Kidney (tissue), 14 donors: ENCODE results near the gene TMCO4. TPM values are rescaled to one million over a fixed set of nuclear protein-coding genes. Genes with fewer than 3 reads are reported as not detected.

Experiments
- DNase-seq, 5 donors: peaks; one replicate each; pipeline ENCODE4 v3.0.0-alpha.2; 2013 to 2020
- FAIRE-seq: peaks from 2 replicates; lab custom pipeline; 2012; peaks lifted over from hg19 to GRCh38; lab: Jason Lieb, UNC
- H3K27ac ChIP-seq, 2 donors: one replicate each; pipeline ENCODE4 v1.7.0; 2013; ENCODE audit warnings: low read depth in 2 of 2, low read length in 2 of 2, inconsistent platforms in 1 of 2
- H3K27me3 ChIP-seq: one replicate; pipeline ENCODE4 v1.7.1; 2013; ENCODE audit warnings: low read length, inconsistent platforms; ENCODE audit not compliant: control insufficient read depth, insufficient read depth
- H3K36me3 ChIP-seq, 3 donors: one replicate each; pipeline versions ENCODE4 v1.7.0 to v1.7.1; 2013; ENCODE audit warnings: low read length in 3 of 3, control low read depth in 1 of 3, inconsistent platforms in 1 of 3; ENCODE audit not compliant: insufficient read depth in 3 of 3, control insufficient read depth in 2 of 3
- H3K4me1 ChIP-seq, 3 donors: one replicate each; pipeline versions ENCODE4 v1.7.0 to v1.7.1; 2013; ENCODE audit warnings: low read length in 3 of 3, inconsistent platforms in 1 of 3, low read depth in 1 of 3; ENCODE audit not compliant: control insufficient read depth in 2 of 3, insufficient read depth in 2 of 3
- H3K4me3 ChIP-seq, 3 donors: one replicate each; pipeline versions ENCODE4 v1.7.0 to v1.8.1; 2013; ENCODE audit warnings: low read length in 3 of 3, control low read depth in 1 of 3, inconsistent platforms in 1 of 3
- H3K9ac ChIP-seq, 3 donors: one replicate each; pipeline versions ENCODE4 v1.7.0 to v1.7.1; 2013; ENCODE audit warnings: low read length in 3 of 3, control low read depth in 1 of 3, inconsistent platforms in 1 of 3
- H3K9me3 ChIP-seq, 3 donors: one replicate each; pipeline versions ENCODE4 v1.7.0 to v1.7.1; 2013; ENCODE audit warnings: low read length in 3 of 3, control low read depth in 1 of 3, inconsistent platforms in 1 of 3; ENCODE audit not compliant: control insufficient read depth in 2 of 3, insufficient read depth in 1 of 3
- intact Hi-C: fragments of 100-400 bp; cut with DNase I; formaldehyde crosslinking; loops from one replicate; pipeline ENCODE4 v1.11.1; 2022
- polyA plus RNA-seq: library from polyadenylated mRNA; stranded (reverse); fragments of 350-450 nt; fragmentation: Illumina TruSeq; extraction: RNeasy Lipid Tissue Mini Kit (QIAGEN cat#74804); gene quantifications from one replicate; pipeline ENCODE4 v1.2.3, GENCODE V29; 2014; ENCODE audit warnings: low read depth, low replicate concordance; ENCODE audit not compliant: insufficient read depth
- total RNA-seq: library from RNA; stranded (reverse); fragmentation: NEBNext Ultra II Directional; extraction: Animal tissue kit (Norgen Biotek cat#: 25700); gene quantifications from one replicate; pipeline ENCODE4 v1.2.1, GENCODE V29; 2021
- TF ChIP-seq, protein P1 (sequence below): IDR thresholded peaks from 3 replicates; pipeline ENCODE4 v1.5.1; 2012; ENCODE audit warnings: mild to moderate bottlenecking, moderate library complexity, borderline replicate concordance; ENCODE audit not compliant: insufficient read depth; ENCODE audit errors: extremely low read depth
- donor health status: control.
- donor health status: control.
- donor health status: control.
- donor health status: control.
- donor health status: control.
- donor health status: DM: yes; HTN: yes; CAD: no.
- donor health status: Normal renal cell carcinoma (clear cell type).

The TMCO4 gene
- total and polyA plus RNA-seq, 2 donors from 2014 or later = 35.0 to 36.5 TPM

DNA sequence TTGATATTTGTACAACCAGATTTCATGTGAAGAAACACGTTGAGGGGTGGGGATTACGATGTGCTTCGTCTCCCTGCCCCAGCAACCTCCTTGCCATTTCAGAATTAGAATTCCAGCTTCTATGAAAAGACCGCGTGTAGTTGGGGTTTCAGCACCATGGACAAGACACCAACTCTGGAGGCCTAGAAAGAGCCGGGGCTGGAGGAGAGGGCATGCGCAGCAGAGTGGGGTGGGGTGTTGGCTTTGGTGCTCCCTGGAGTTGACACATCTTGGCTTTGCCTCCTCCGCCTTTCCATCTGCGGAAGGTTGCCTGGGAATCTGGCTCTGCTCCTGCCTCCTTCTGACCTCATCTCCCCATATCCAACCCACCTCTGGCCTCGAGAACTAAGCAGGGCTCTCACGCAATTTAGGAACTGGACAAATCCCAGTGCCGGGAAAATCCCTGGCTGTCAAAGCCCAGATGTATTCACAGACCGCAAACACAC, 123.2 kb downstream of the TMCO4 start:
- intact Hi-C loops = no loop called here
- Histone ChIP-seq H3K4me3 (no peak overlapping the region), H3K4me1 (no peaks in the 10 kb centered on the region), H3K27me3 (no peaks in the 10 kb centered on the region), H3K36me3 (no peaks in the 10 kb centered on the region), H3K27ac (no peak overlapping the region), H3K9me3 (no peaks in the 10 kb centered on the region), H3K9ac (no peak overlapping the region)
- no peak for FAIRE-seq
- peak in 4 of 5 donors; percentile 68 to 91 (median 84) for DNase-seq
- TF ChIP-seq, protein P1, sequence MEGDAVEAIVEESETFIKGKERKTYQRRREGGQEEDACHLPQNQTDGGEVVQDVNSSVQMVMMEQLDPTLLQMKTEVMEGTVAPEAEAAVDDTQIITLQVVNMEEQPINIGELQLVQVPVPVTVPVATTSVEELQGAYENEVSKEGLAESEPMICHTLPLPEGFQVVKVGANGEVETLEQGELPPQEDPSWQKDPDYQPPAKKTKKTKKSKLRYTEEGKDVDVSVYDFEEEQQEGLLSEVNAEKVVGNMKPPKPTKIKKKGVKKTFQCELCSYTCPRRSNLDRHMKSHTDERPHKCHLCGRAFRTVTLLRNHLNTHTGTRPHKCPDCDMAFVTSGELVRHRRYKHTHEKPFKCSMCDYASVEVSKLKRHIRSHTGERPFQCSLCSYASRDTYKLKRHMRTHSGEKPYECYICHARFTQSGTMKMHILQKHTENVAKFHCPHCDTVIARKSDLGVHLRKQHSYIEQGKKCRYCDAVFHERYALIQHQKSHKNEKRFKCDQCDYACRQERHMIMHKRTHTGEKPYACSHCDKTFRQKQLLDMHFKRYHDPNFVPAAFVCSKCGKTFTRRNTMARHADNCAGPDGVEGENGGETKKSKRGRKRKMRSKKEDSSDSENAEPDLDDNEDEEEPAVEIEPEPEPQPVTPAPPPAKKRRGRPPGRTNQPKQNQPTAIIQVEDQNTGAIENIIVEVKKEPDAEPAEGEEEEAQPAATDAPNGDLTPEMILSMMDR = no peak

DNA sequence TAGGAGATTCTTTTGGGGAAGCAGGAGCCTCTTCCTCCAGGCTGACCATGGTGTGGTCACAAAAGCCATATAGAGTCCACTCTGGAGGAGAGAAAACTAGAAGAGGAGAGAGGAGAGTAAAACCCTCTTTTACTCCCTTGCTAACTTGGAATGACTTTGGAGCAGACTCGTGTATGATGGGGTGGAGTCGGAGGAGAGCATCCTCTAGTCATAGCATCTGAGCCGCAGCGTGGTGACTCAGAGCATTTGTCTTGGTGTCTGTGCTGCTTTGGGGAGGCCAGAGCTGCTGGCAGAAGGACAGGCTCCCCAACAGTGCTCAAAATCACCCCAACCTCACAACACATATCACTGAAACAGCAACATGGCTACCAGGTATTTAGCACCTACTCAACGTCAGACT, 123.9 kb downstream of the TMCO4 start:
- DNase-seq (no peak), FAIRE-seq (no peak)
- no peak overlapping the region for H3K27ac ChIP-seq
- no peaks in the 10 kb centered on the region for H3K9me3 ChIP-seq
- no peaks in the 10 kb centered on the region for H3K27me3 ChIP-seq
- intact Hi-C loops = no loop called here
- no peak overlapping the region for H3K4me3 ChIP-seq
- no peaks in the 10 kb centered on the region for H3K36me3 ChIP-seq
- no peak overlapping the region for H3K9ac ChIP-seq
- TF ChIP-seq, protein P1 = no peak
- H3K4me1 ChIP-seq = no peaks in the 10 kb centered on the region

DNA sequence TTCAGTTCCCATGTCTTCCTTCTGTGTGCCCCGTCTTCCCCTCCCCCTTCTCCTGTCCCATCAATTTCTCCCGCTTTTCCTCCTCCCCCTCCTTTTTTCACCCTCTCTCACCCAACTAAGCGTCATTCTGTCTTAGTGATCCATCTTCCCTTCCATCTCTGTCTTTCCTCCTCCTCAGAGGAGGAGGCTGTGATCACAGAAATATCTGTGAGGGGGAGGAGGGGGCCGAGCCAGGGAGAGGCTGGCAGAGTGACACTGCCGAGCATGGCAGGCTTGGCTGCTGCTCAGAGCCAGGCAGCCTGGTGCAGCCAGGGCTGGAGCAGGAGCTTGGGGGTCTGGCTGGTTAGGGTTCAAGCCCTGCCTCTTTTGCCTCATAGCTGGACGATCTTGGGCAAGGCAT, 127.5 kb downstream of the TMCO4 start:
- intact Hi-C loops = no loop called here
- FAIRE-seq (no peak), DNase-seq (no peak)
- no peak overlapping the region for H3K9ac ChIP-seq
- no peak overlapping the region for H3K27ac ChIP-seq
- H3K36me3 ChIP-seq = no peaks in the 10 kb centered on the region
- H3K27me3 ChIP-seq = no peaks in the 10 kb centered on the region
- TF ChIP-seq, protein P1 = no peak
- H3K9me3 ChIP-seq = no peaks in the 10 kb centered on the region
- no peaks in the 10 kb centered on the region for H3K4me1 ChIP-seq
- H3K4me3 ChIP-seq = no peak overlapping the region

DNA sequence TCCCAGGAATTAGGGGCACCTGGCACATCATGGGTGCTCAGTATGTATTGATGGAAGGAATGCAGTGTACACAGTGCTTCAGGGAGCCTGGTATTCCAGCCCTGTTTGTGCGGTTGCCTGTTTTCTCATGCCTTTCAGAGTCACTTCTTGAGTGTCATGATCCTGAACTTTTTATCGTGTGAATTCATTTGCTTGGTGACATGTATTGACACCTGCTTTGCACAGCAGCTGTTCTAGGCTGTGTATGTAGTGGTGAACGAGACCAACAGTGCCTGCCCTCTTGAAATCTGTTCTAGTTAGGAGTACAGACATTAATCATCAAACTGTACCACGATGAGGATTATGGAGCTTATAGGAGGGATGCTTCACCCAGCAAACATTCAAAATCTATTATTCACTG, 128.9 kb downstream of the TMCO4 start:
- no peak overlapping the region for H3K9ac ChIP-seq
- no peaks in the 10 kb centered on the region for H3K27me3 ChIP-seq
- no peak overlapping the region for H3K27ac ChIP-seq
- H3K4me3 ChIP-seq = no peak overlapping the region
- no peaks in the 10 kb centered on the region for H3K4me1 ChIP-seq
- no peak for FAIRE-seq
- TF ChIP-seq, protein P1 = no peak
- intact Hi-C loops = no loop called here
- DNase-seq = no peak
- no peaks in the 10 kb centered on the region for H3K36me3 ChIP-seq
- no peaks in the 10 kb centered on the region for H3K9me3 ChIP-seq
